ENCODE results near the gene PCDHB11.
"Not testable (repeated sequence)": the region's sequence is repeated elsewhere in the genome, so short reads cannot be mapped to it uniquely, and the experiment has no call there.

GRCh38 chr5:141188682-141189081 lies 10.7 kb upstream of the PCDHB11 start:
- TF ChIP-seq, protein P1, sequence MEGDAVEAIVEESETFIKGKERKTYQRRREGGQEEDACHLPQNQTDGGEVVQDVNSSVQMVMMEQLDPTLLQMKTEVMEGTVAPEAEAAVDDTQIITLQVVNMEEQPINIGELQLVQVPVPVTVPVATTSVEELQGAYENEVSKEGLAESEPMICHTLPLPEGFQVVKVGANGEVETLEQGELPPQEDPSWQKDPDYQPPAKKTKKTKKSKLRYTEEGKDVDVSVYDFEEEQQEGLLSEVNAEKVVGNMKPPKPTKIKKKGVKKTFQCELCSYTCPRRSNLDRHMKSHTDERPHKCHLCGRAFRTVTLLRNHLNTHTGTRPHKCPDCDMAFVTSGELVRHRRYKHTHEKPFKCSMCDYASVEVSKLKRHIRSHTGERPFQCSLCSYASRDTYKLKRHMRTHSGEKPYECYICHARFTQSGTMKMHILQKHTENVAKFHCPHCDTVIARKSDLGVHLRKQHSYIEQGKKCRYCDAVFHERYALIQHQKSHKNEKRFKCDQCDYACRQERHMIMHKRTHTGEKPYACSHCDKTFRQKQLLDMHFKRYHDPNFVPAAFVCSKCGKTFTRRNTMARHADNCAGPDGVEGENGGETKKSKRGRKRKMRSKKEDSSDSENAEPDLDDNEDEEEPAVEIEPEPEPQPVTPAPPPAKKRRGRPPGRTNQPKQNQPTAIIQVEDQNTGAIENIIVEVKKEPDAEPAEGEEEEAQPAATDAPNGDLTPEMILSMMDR (IDR thresholded peaks at IDR 0.05) = not testable (repeated sequence)
- TF ChIP-seq POLR2A (IDR thresholded peaks at IDR 0.05); POLR2AphosphoS5 (IDR thresholded peaks at IDR 0.05; ENCODE audit: insufficient read depth in 1 of 2, low read depth in 1 of 2): not testable (repeated sequence)
